Measurements from ENCODE around the gene P2RY13. TPM values are rescaled to one million over a fixed set of nuclear protein-coding genes. Genes with fewer than 3 reads are reported as not detected.

The P2RY13 gene
- polyA plus RNA-seq, 1 experiment: not detected

DNA sequence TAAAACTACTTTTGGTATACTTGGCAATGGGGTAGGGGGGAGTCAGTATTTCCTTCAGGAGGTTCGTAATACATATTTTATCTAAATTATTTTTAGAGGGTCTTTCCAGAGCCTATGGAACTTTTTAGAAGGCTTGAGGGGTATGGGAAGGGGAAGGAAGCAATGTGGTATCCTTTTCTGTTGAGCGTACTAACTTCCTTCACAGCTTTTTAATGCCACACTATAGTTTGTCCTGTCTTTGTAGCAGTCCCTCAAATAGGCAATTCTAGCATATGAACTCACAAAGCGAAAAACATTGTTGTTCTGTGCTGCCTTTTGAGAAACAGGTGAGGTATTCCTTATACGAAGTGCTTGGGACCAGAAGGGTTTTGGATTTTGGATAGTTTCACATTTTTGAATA lies 22.3 kb upstream of the P2RY13 start:
- Histone ChIP-seq H3K4me3 (ENCODE audit: low read depth, low read length) (no peak overlapping the region), H3K27me3 (ENCODE audit: control insufficient read depth, insufficient read depth, low read length) (no peaks in the 10 kb centered on the region), H3K36me3 (ENCODE audit: control insufficient read depth, insufficient read depth, low read length) (no peaks in the 10 kb centered on the region)
- POLR2A ChIA-PET: no interaction called here
- TF ChIP-seq, protein P1, sequence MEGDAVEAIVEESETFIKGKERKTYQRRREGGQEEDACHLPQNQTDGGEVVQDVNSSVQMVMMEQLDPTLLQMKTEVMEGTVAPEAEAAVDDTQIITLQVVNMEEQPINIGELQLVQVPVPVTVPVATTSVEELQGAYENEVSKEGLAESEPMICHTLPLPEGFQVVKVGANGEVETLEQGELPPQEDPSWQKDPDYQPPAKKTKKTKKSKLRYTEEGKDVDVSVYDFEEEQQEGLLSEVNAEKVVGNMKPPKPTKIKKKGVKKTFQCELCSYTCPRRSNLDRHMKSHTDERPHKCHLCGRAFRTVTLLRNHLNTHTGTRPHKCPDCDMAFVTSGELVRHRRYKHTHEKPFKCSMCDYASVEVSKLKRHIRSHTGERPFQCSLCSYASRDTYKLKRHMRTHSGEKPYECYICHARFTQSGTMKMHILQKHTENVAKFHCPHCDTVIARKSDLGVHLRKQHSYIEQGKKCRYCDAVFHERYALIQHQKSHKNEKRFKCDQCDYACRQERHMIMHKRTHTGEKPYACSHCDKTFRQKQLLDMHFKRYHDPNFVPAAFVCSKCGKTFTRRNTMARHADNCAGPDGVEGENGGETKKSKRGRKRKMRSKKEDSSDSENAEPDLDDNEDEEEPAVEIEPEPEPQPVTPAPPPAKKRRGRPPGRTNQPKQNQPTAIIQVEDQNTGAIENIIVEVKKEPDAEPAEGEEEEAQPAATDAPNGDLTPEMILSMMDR (IDR thresholded peaks at IDR 0.05; ENCODE audit: insufficient read depth, low read depth, low read length): no peak
- DNase-seq (ENCODE audit: low read depth): no peak
- CTCF ChIA-PET: interaction anchor here (1.2 to 1.4 kb wide), 2 partner anchors 39 to 87 kb away, joined by 3 to 4 read pairs; no protein-coding TSS in a partner anchor

DNA sequence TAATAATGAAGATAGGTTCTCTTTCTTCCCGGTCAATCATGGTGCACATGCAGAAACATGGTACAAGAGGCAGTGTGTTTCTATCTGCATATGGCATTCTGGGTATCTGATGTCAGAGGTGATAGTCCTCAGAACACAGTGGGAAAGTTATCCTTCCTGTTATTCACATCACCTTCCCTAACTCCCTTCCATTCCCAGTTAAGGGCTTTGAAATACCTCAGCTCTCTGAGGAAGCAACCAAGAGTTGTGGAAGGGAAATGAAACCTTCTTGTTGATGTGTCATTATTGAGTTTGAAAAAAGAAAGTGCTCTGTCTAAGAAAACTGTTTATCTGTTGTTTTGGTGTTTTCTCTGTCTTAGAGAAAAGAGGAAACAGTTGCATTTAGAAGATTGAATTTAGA lies 21.9 kb upstream of the P2RY13 start:
- CTCF ChIA-PET: interaction anchor here (1.2 to 1.4 kb wide), 2 partner anchors 39 to 88 kb away, joined by 3 to 4 read pairs; no protein-coding TSS in a partner anchor
- POLR2A ChIA-PET: no interaction called here

DNA sequence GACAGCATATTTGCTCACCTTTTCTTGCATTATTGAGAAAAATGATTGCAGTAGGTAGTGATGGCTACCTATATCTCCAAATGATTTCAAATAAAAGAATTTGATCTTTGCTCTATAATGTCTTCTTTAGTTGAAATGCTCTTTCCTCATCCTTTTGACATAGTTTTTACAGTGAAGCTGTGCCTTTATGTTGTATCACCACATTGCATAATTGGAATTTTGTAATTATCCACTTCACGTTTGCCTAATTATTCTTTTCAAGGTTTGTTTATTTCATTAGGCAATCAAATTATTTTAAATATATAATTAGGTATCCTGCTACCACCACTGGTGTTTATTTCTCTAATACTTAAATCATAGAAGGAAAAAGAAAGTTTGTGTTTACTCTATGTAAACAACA lies 21.3 kb upstream of the P2RY13 start:
- ChIA-PET CTCF (interaction anchor here (1.2 kb wide), 1 partner anchor 38 kb away, joined by 4 read pairs; no protein-coding TSS in a partner anchor), POLR2A (no interaction called here)
- Histone ChIP-seq H3K36me3 (ENCODE audit: control insufficient read depth, insufficient read depth, low read length) (no peaks in the 10 kb centered on the region), H3K27me3 (ENCODE audit: control insufficient read depth, insufficient read depth, low read length) (no peaks in the 10 kb centered on the region), H3K4me3 (ENCODE audit: low read depth, low read length) (no peak overlapping the region)
- no peak for DNase-seq (ENCODE audit: low read depth)
- TF ChIP-seq, protein P1 (IDR thresholded peaks at IDR 0.05; ENCODE audit: insufficient read depth, low read depth, low read length): no peak

More for the DNA sequence above, 21.9 kb upstream of the P2RY13 start:
- TF ChIP-seq, protein P1 (IDR thresholded peaks at IDR 0.05; ENCODE audit: insufficient read depth, low read depth, low read length): no peak
- Histone ChIP-seq H3K36me3 (ENCODE audit: control insufficient read depth, insufficient read depth, low read length) (no peaks in the 10 kb centered on the region), H3K4me3 (ENCODE audit: low read depth, low read length) (no peak overlapping the region), H3K27me3 (ENCODE audit: control insufficient read depth, insufficient read depth, low read length) (no peaks in the 10 kb centered on the region)
- DNase-seq (ENCODE audit: low read depth): no peak

DNA sequence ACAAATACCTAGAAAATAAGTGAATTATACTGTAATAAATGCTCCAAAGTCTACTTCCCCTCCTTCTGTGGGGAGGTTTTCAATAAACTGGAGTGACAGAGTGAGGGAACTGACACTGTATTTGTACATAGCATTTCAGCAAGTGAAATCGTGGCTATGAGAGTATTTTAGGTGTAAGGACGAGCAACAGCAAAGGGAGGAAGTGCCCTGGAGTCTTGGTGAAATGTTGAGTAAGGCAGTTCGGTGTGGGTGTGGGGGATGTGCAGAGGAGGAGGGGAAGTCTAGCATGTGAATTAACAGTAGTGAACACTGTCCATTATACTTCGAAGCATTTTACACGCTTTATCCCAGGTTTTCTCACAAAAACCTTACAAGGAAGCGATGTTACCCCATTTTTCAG lies 18.1 kb upstream of the P2RY13 start:
- H3K4me3 ChIP-seq (ENCODE audit: low read depth, low read length): no peak overlapping the region
- DNase-seq (ENCODE audit: low read depth): no peak
- H3K36me3 ChIP-seq (ENCODE audit: control insufficient read depth, insufficient read depth, low read length): no peaks in the 10 kb centered on the region
- POLR2A ChIA-PET: no interaction called here
- no peaks in the 10 kb centered on the region for H3K27me3 ChIP-seq (ENCODE audit: control insufficient read depth, insufficient read depth, low read length)
- TF ChIP-seq, protein P1 (IDR thresholded peaks at IDR 0.05; ENCODE audit: insufficient read depth, low read depth, low read length): no peak
- CTCF ChIA-PET: no interaction called here

DNA sequence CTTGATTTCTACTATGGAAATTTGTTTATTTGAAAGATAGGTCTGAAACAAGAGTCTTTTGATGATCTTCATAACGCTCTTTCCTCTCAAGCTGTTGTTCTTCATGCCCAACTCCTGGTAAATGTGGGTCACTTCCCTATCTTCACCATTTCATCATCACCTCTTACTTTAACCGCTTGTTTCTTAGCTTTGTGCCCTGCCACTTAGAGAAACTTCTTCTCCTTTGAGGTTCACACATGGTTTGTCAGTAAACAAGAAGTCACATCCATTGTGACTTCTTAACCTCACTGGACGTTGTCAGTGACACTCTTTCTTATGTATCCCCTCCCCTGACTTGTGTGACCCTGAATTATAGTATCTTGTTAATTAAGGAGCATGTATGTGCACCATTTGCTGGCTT lies 16.9 kb upstream of the P2RY13 start:
- ChIA-PET POLR2A (interaction anchor here (0.6 kb wide), 1 partner anchor 114 kb away, joined by 3 read pairs; the partner anchor contains the start of gene IGSF10), CTCF (interaction anchor here (0.8 to 2.1 kb wide), 5 partner anchors 12 to 19 kb away, joined by 3 to 16 read pairs (median 4); no protein-coding TSS in a partner anchor)
- H3K36me3 ChIP-seq (ENCODE audit: control insufficient read depth, insufficient read depth, low read length): no peaks in the 10 kb centered on the region
- no peaks in the 10 kb centered on the region for H3K27me3 ChIP-seq (ENCODE audit: control insufficient read depth, insufficient read depth, low read length)
- DNase-seq (ENCODE audit: low read depth): no peak
- H3K4me3 ChIP-seq (ENCODE audit: low read depth, low read length): no peak overlapping the region
- TF ChIP-seq, protein P1 (IDR thresholded peaks at IDR 0.05; ENCODE audit: insufficient read depth, low read depth, low read length): no peak
